Choroid plexus epithelial cell (primary cell): ENCODE data around the gene NR2F2.

Experiments
- DNase-seq: peaks from one replicate; pipeline ENCODE4 v3.0.0-alpha.2; 2010; ENCODE audit warnings: low read depth
- H3K4me3 ChIP-seq: 2 replicates; pipeline ENCODE4 v1.5.1; 2011; ENCODE audit warnings: low read depth, mild to moderate bottlenecking, control low read depth, low read length, moderate library complexity
- CTCF ChIP-seq: conservative IDR thresholded peaks from 2 replicates; pipeline ENCODE4 v1.5.1; 2011; ENCODE audit warnings: low read depth, mild to moderate bottlenecking, control low read depth, inconsistent platforms, low read length, moderate library complexity

NR2F2 gene

GRCh38 chr15:96340598-96341512, 10.4 kb downstream of the NR2F2 start:
- no peak for TF ChIP-seq CTCF
- peak overlapping the region; percentile 94 for H3K4me3 ChIP-seq
- DNase-seq: peak; percentile 71

- TF ChIP-seq CTCF: no peak
- H3K4me3 ChIP-seq: peak overlapping the region; percentile 94
- peak; percentile 50 for DNase-seq
These were observed 11.3 kb downstream of the NR2F2 start for GRCh38 chr15:96341513-96342405.

GRCh38 chr15:96342406-96343112, 12.1 kb downstream of the NR2F2 start:
- peak; percentile 35 for DNase-seq
- H3K4me3 ChIP-seq: peak overlapping the region; percentile 94
- TF ChIP-seq CTCF: no peak

- TF ChIP-seq CTCF: no peak
These were observed 12.9 kb downstream of the NR2F2 start for GRCh38 chr15:96343113-96344059.

GRCh38 chr15:96344060-96344705, 13.7 kb downstream of the NR2F2 start:
- no peak for TF ChIP-seq CTCF
- H3K4me3 ChIP-seq: peak overlapping the region; percentile 94
- peak; percentile 51 for DNase-seq

More at GRCh38 chr15:96343113-96344059, 12.9 kb downstream of the NR2F2 start:
- H3K4me3 ChIP-seq: peak overlapping the region; percentile 94
- DNase-seq: peak; percentile 56
